ENCODE measurements around the gene DLG2. TPM values are rescaled to one million over a fixed set of nuclear protein-coding genes. Genes with fewer than 3 reads are reported as not detected.

DLG2 gene
- total RNA-seq, 4 donors from 2014 or later: 2.9 to 30.2 (median 22.6) TPM

DNA sequence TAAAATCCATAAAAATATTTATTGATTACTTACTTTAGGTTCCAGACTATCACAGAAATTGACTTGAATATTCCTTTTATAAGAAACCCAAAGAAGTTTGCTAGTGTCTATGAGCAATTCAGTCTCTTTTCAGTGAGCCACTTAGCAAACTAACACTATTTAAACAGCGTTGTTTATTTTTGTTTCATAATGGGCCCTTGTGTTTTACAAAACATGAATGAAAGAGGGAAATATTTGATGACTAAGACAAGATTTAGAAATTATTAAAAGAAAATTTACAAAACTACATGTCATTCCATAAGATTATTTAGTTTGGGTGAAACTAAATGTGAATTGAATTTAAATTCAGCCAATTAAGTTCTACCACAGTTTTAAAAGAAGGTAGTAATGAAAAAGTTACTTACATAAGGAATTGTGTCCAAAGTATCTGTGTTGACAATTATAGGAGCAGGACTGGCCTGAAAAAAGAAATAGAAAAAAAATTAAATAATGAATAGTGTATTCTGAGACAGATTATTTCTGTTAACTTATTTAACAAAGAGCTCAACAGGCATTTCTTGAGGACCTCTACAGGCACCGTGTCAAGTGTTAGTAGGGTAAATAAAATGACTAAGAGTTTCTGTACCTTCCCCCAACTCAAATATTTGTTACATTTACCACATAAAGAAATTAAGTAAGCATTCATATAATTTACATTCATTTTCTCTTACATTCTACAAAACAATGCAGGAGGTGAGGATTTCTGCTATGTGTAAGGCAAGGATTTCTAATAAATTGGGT is 1376.1 kb downstream of the DLG2 start:
- Histone ChIP-seq H3K27me3 (no peaks in the 10 kb centered on the region), H3K9me3 (no peaks in the 10 kb centered on the region), H3K36me3 (no peaks in the 10 kb centered on the region), H3K4me3 (no peak overlapping the region), H3K4me1 (no peaks in the 10 kb centered on the region), H3K27ac (no peak overlapping the region)
- TF ChIP-seq POLR2A (IDR thresholded peaks at IDR 0.05): no peak
- TF ChIP-seq, protein P1, sequence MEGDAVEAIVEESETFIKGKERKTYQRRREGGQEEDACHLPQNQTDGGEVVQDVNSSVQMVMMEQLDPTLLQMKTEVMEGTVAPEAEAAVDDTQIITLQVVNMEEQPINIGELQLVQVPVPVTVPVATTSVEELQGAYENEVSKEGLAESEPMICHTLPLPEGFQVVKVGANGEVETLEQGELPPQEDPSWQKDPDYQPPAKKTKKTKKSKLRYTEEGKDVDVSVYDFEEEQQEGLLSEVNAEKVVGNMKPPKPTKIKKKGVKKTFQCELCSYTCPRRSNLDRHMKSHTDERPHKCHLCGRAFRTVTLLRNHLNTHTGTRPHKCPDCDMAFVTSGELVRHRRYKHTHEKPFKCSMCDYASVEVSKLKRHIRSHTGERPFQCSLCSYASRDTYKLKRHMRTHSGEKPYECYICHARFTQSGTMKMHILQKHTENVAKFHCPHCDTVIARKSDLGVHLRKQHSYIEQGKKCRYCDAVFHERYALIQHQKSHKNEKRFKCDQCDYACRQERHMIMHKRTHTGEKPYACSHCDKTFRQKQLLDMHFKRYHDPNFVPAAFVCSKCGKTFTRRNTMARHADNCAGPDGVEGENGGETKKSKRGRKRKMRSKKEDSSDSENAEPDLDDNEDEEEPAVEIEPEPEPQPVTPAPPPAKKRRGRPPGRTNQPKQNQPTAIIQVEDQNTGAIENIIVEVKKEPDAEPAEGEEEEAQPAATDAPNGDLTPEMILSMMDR (IDR thresholded peaks at IDR 0.05): no peak
- no peak for DNase-seq
- intact Hi-C loops (cut with DNase I; ENCODE audit: low total_unique reads): no loop called here

DNA sequence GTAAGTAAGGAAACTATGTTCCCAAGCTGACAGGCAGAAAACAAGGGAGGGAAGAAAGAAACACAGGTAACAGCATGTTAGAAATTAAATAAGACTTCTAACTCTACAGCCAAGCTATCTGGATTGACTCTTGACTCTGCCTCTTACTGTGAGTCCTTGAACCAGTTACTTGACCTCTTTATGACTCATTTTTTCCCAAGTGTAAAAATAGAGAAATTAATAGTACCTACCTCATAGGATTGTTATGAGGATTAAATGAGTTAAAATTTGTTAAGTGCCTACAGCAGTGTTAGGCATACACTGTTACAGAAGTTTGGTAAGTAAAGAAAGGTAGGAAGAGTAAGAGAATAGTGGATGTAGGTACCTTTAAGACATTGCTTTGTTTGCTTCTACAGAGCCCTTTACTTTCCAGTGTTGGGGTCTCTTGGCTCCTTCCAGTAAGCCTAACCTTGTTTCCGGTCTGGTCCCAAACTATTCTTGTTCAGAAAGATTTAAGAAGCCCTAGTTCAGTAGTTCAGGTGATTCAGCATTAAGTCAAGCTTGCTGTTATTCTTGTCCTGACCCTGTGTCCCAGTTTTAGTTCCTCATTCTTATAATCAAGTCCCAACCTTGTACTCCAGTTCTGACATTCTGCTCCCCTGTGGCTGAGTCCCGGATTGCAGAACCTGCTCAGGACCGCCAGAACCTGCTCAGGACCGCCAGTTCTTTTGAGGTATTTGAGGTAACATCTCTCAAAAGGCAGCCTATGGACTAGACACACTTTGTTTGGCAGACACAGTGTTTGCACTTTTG is 1377.6 kb downstream of the DLG2 start:
- Histone ChIP-seq H3K27ac (no peak overlapping the region), H3K36me3 (no peaks in the 10 kb centered on the region), H3K27me3 (no peaks in the 10 kb centered on the region), H3K9me3 (no peaks in the 10 kb centered on the region), H3K4me3 (no peak overlapping the region), H3K4me1 (no peaks in the 10 kb centered on the region)
- intact Hi-C loops (cut with DNase I; ENCODE audit: low total_unique reads): no loop called here
- TF ChIP-seq, protein P1 (IDR thresholded peaks at IDR 0.05): no peak
- no peak for TF ChIP-seq POLR2A (IDR thresholded peaks at IDR 0.05)
- DNase-seq: no peak

DNA sequence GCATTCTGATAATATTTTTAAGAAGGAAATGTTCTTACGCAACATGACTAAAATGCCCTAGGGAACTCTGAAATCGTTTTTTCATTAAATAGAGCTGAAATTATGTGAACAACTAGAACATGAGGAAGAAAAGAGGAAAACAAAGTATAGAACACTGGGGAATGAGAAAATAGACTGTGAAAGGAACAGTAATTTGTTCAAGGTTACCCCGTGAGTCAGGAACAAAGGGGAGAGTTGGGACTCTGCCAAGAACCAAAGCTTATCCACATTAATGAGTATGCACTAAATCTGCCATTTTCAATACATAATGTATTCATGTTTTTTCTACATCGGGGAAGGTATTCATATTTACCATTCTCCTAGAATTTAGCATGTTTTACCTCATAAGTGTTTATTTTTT is 1379.2 kb downstream of the DLG2 start:
- Histone ChIP-seq H3K27ac (no peak overlapping the region), H3K36me3 (no peaks in the 10 kb centered on the region), H3K9me3 (no peaks in the 10 kb centered on the region), H3K4me3 (no peak overlapping the region), H3K27me3 (no peaks in the 10 kb centered on the region), H3K4me1 (no peaks in the 10 kb centered on the region)
- DNase-seq: no peak
- intact Hi-C loops (cut with DNase I; ENCODE audit: low total_unique reads): no loop called here
- TF ChIP-seq, protein P1 (IDR thresholded peaks at IDR 0.05): no peak
- no peak for TF ChIP-seq POLR2A (IDR thresholded peaks at IDR 0.05)

DNA sequence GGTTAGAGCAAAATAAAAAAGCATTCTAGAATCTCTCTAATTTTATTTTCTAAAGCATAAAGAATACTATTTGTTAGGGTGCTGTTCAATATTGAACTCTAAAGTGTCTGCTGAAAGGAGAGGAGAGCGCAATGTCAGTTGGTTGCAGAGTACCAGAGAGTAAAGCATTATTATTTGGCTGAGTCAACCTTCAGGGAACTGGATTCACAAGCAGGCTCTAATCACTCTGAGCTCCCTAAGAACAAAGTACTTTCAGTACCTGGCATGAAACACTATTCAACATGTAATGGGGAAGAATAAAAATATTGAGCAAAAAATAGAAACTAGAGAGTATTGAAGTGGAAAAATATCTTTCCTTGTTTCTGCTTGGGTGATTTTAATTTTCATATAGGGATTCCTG is 1380.0 kb downstream of the DLG2 start:
- Histone ChIP-seq H3K9me3 (no peaks in the 10 kb centered on the region), H3K4me3 (no peak overlapping the region), H3K36me3 (no peaks in the 10 kb centered on the region), H3K27me3 (no peaks in the 10 kb centered on the region), H3K27ac (no peak overlapping the region), H3K4me1 (no peaks in the 10 kb centered on the region)
- intact Hi-C loops (cut with DNase I; ENCODE audit: low total_unique reads): no loop called here
- TF ChIP-seq POLR2A (IDR thresholded peaks at IDR 0.05): no peak
- TF ChIP-seq, protein P1 (IDR thresholded peaks at IDR 0.05): no peak
- no peak for DNase-seq

DNA sequence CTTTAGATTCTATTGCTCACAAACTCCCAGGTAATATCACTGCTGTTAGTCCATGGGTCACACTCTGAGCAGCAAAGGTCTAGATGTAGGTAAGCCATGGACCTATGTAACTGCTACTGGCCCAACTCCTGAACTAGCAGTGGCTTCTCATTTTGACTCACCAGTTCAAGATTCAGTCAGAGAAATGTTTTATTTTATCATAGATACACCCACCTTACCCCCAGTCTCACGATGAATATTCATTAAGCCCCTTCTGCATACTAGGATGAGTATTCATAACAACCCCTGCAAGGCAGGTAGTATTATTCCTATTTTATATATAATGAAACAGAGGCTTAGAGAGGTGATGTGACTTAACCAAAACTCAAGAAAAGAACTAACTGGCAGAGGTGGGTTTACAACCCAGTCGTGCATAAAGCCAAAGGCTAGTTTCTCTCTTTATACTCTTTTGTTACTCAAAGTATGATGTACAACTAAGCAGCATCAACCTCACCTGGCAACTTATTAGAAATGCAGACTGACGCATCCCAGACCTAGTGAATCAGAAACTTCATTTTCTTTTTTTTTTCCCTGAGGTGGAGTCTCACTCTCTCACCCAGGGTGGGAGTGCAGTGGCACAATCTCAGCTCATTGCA is 1383.4 kb downstream of the DLG2 start:
- Histone ChIP-seq H3K27me3 (no peaks in the 10 kb centered on the region), H3K27ac (no peak overlapping the region), H3K4me3 (no peak overlapping the region), H3K9me3 (no peaks in the 10 kb centered on the region), H3K36me3 (no peaks in the 10 kb centered on the region), H3K4me1 (no peaks in the 10 kb centered on the region)
- TF ChIP-seq, protein P1 (IDR thresholded peaks at IDR 0.05): no peak
- no peak for TF ChIP-seq POLR2A (IDR thresholded peaks at IDR 0.05)
- intact Hi-C loops (cut with DNase I; ENCODE audit: low total_unique reads): no loop called here
- no peak for DNase-seq

All from uterus (tissue), 4 donors.